ENCODE data around the gene RPRD2.

The RPRD2 gene

DNA sequence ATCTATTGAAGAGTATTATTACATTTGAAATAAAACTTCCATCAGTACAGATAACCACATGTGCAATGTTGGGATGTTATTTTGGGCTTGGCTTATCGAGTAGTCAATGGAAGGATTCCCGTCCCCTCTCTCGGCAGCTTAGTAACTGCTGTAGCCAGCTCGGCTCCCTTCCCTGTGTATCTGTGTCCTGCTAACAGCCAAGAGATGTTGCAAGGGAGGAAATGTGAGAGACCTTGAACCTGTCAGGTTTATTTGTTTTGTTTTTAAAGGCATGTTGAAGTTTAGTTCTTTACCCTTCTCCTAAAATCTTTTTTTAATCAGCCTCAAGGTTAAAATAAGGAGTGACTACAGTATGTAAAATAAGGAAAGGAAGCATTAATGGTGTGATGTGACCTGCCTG, 109.7 kb downstream of the RPRD2 start:
- DNase-seq = no peak

- no peak for DNase-seq
Observed at GRCh38 chr1:150474869-150475268, 110.9 kb downstream of the RPRD2 start.

DNA sequence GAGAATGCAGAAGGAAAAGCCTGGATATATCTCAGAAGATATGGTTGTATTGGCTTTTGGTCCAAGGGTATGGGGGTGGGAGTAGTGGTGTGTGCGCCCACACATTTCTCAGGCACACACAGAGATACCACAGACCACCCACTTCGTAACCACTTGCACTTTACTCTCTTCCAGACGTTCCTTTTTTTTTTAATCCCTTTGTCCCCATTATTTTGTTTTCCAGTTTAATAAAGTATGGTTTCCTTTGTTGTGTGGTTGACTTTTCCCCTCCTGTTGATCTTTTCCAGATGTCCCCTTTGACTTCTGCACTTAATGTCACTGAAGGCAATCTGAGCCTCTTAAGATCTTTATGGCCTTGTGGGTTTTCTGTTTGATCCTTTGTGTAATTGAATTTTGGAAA, 112.8 kb downstream of the RPRD2 start:
- DNase-seq = no peak

DNA sequence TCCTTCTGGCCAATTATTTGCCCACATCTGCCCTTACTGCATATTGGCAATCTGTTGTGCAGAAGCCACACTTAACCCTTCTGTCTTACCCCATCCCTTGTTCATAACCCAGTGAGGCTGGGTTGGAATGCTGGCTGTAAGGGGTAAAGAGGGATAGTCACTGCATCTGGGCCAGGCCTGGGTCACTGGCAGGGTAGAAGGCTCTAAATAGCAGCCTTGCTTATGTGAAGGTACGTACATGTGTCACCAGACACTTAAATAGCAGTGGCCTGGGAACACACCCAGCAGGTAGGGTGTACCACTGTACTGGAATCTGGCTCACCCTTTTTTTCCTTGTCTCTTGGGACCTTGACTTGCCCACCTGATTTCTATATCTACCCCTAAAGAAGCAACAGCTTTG, 113.4 kb downstream of the RPRD2 start:
- no peak for DNase-seq

DNA sequence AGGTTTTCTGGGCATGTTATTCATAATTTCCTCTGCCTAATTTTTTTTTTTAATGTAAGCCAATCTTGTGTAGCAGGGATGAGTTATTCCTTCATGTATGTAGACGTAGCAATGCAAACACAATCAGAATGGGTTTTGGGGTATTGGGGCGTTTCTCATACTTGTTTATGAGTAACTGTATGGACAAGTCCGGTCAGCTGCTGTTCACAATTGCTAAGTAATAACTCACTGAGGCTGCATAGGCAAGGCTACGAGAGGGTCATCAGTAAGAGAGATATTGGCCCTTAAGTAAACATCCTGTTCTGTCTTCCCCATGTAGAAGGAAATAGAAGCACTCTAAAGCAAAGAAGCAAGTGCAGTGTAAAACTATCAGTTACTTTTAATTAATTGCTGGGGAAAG, 113.8 kb downstream of the RPRD2 start:
- no peak for DNase-seq

- no peak for DNase-seq
Observed at GRCh38 chr1:150479370-150479769, 115.4 kb downstream of the RPRD2 start.

DNA sequence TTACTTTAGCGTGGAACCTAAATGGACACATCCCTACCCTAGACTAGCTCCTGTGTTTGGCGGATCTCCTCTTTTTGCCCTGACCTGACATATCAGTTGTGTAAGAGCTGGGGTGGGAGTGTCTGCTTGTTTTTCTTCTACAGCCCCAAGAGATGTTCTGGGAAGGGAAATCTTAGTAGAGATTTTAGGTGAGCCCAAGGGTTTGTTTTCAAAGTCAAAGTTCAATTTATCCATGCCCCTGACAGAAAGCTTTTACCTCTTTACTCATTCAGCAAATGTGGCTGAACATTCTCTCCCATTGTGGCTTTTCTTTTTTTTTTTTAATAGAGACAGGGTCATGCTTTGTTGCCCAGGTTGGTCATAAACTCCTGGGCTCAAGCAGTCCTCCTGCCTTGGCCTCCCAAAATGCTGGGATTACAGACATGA, 116.0 kb downstream of the RPRD2 start:
- DNase-seq = no peak

DNA sequence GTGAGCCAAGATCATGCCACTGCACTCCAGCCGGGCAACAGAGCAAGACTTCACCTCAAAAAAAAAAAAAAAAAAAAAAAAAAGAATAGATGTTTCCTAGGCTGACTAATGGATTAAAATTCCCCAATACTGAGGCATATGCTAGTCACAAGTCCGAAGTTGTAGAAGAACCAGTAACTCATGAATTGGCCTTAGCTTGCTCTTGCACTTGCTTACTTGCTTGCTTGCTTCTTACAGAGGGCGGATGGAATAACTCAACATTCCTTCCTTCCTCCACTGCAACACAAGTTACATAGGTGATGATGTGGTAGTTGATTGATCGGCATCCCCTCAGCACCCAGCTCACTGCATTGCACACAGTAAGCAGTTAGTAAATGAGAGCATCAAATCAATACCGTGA, 120.5 kb downstream of the RPRD2 start:
- no peak for DNase-seq

DNA sequence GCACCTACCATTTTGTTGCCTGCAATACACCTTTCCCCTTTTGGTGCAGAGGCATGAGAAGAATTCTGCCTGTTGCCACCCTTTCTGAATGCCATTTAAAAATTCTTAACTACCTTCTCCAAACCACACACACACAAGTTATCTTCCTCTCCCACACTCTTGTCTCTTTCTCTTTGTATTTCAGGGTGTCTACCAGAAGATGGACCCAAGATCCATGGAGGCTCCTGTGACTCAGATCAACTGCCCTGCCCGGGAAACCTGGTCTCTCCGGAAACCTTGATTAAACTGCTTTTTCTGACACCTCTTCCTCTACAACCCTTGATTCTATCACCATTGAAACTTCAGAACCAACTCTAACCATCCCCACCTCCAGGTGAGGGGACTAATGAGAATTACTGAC, 120.9 kb downstream of the RPRD2 start:
- no peak for DNase-seq

DNA sequence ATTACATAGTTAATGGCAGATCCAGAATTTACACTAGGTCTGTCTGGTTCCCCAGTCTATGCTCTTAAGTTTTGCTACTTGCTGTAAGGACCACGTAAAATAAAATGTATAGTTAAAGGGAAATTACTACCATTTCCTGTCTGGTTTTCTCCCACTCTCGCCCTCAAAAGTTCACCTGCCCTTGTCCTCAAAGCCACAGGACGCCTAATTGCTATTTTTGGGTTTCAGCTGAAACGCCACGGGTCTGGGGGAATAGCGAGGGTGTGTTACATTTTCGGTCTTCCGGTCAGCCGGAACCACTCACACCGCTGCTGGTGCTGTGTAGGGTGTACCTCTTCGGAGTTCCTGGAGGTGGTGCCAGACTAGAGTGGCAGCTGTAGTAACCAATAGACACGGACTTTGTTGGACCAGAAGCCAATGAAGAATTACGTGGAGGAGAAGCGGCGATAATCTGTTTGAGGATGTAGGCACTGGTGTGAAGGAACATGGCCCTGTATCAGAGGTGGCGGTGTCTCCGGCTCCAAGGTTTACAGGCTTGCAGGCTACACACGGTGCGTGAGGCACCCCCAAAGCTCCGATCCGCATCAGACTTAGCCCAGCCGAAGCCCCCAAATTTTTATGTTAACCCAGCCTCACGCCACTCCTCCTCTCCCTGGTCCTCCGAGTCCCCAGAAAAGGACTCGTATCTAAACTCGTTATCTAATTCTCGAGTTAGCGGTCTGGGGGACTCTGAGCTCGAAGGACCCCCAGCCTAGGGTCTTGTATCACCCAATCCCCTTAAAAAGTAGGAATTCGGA, 123.2 kb downstream of the RPRD2 start, which contains the start of gene TARS2:
TSS of gene TARS2 (plus strand) at position 454 of the 797 bp plus-strand sequence. CDS start at position 486, 32 bp downstream.
- peak; percentile 91 for DNase-seq

DNA sequence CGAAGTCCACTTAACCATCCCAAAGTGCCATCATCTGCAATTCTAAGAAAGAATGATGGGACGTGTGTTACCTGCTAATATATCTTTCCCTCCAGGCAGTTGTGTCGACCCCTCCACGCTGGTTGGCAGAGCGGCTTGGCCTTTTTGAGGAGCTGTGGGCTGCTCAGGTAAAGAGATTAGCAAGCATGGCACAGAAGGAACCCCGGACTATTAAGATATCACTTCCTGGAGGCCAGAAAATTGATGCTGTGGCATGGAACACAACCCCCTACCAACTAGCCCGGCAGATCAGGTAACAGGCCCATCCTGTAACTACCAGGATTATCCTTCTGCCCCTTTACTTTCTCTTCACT, 123.8 kb downstream of the RPRD2 start:
- DNase-seq = no peak

GRCh38 chr1:150493175-150493574, 129.2 kb downstream of the RPRD2 start:
- no peak for DNase-seq

GRCh38 chr1:150498342-150498741, 134.4 kb downstream of the RPRD2 start:
- no peak for DNase-seq

- DNase-seq = no peak
Observed at GRCh38 chr1:150505431-150505830, 141.5 kb downstream of the RPRD2 start.

GRCh38 chr1:150507912-150508864, 144.2 kb downstream of the RPRD2 start, which contains the start of gene ECM1:
Gene ECM1, plus strand, starts transcription at chr1:150508109. Its CDS starts 101 bp downstream, at chr1:150508210.
- no peak for DNase-seq

GRCh38 chr1:150508982-150509381, 145.0 kb downstream of the RPRD2 start:
- no peak for DNase-seq

- no peak for DNase-seq
Observed at GRCh38 chr1:150511551-150511950, 147.6 kb downstream of the RPRD2 start.

GRCh38 chr1:150511985-150512660, 148.2 kb downstream of the RPRD2 start:
- no peak for DNase-seq

- DNase-seq = no peak
Observed at GRCh38 chr1:150512846-150513245, 148.9 kb downstream of the RPRD2 start.

- DNase-seq = no peak
Observed at GRCh38 chr1:150513351-150513791, 149.4 kb downstream of the RPRD2 start.

- DNase-seq = no peak
Observed at GRCh38 chr1:150514260-150514659, 150.3 kb downstream of the RPRD2 start.

DNA sequence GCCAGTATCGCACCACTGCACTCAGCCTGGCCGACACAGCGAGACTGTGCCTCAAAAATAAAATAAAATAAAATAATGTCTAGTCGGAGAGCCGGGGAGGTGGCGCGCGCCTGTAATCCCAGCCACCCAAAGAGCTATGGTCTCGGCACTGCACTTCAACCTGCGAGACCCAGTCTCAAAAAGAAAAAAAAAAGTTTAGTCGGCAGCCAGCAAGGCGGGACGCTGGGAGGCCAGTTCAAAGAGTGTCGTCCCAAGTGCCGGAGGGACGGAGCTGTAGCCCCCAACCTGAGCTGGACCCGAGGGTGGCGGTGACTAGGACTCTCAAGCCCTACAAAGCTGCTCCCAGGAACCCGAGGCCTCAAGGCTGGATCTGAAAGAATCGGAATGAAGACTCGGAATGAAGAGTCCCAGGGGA, 151.0 kb downstream of the RPRD2 start:
- DNase-seq = no peak

All from activated CD4-positive, alpha-beta T cell treated with anti-CD3 and anti-CD28 coated beads, Interleukin-2, amount 50 U/mL, for 1 hour (primary cell).